ENCODE results near the gene PANK3.
"Not testable (repeated sequence)": the region's sequence is repeated elsewhere in the genome, so short reads cannot be mapped to it uniquely, and the experiment has no call there.

Gene PANK3

GRCh38 chr5:168549554-168549953 is 29.6 kb downstream of the PANK3 start:
- no peak for DNase-seq

GRCh38 chr5:168537176-168537575 is 42.0 kb downstream of the PANK3 start:
- DNase-seq = no peak

GRCh38 chr5:168534351-168534750 is 44.8 kb downstream of the PANK3 start:
- DNase-seq = not testable (repeated sequence)

- DNase-seq = no peak
These were observed 46.9 kb downstream of the PANK3 start for GRCh38 chr5:168531987-168532864.

GRCh38 chr5:168531191-168531590 is 48.0 kb downstream of the PANK3 start:
- DNase-seq = no peak

- no peak for DNase-seq
These were observed 48.5 kb downstream of the PANK3 start for GRCh38 chr5:168530621-168531150.

- peak; percentile 12 for DNase-seq
These were observed 49.6 kb downstream of the PANK3 start for GRCh38 chr5:168529374-168530234.

GRCh38 chr5:168528521-168529373 is 50.4 kb downstream of the PANK3 start, which contains the start of gene FBLL1:
TSS of gene FBLL1 (plus strand) at chr5:168529305. CDS start at chr5:168529505, 200 bp downstream.
- DNase-seq = peak; percentile 24

- DNase-seq = no peak
These were observed 51.3 kb downstream of the PANK3 start for GRCh38 chr5:168527756-168528295.

GRCh38 chr5:168525856-168526255 is 53.3 kb downstream of the PANK3 start:
- no peak for DNase-seq

- DNase-seq = no peak
These were observed 65.2 kb downstream of the PANK3 start for GRCh38 chr5:168513861-168514428.

GRCh38 chr5:168502563-168503237 is 76.5 kb downstream of the PANK3 start:
- DNase-seq = no peak
